Kidney epithelial cell (primary cell): ENCODE results near the gene MAPKAPK5. TPM values are rescaled to one million over a fixed set of nuclear protein-coding genes. Genes with fewer than 3 reads are reported as not detected.

Experiments
- DNase-seq: peaks from one replicate; pipeline ENCODE4 v3.0.0-alpha.2; 2010; ENCODE audit warnings: low read depth
- H3K27me3 ChIP-seq: 2 replicates; pipeline ENCODE4 v1.6.0; 2011; ENCODE audit warnings: low read length; ENCODE audit not compliant: control insufficient read depth, insufficient read depth
- H3K36me3 ChIP-seq: 2 replicates; pipeline ENCODE4 v1.5.1; 2011; ENCODE audit warnings: low read length; ENCODE audit not compliant: control insufficient read depth, insufficient read depth
- H3K4me3 ChIP-seq: 2 replicates; pipeline ENCODE4 v1.5.1; 2011; ENCODE audit warnings: low read depth, mild to moderate bottlenecking, control low read depth, low read length
- CTCF ChIP-seq: IDR thresholded peaks from 2 replicates; pipeline ENCODE4 v1.5.1; 2011; ENCODE audit warnings: mild to moderate bottlenecking, moderate library complexity, low read length, control low read depth, inconsistent platforms; ENCODE audit not compliant: insufficient read depth, poor library complexity, severe bottlenecking
- total RNA-seq: library from RNA; depleted of rRNA; stranded (reverse); fragments of >200 nt; gene quantifications from 2 replicates; pipeline ENCODE4 v1.2.3, GENCODE V29; 2015

The MAPKAPK5 gene
- total RNA-seq, 1 donor from 2014 or later = 58.2 TPM

- DNase-seq = no peak
- no peaks in the 10 kb centered on the region for H3K36me3 ChIP-seq
- TF ChIP-seq CTCF = no peak
- no peaks in the 10 kb centered on the region for H3K27me3 ChIP-seq
- no peak overlapping the region for H3K4me3 ChIP-seq
These were observed 27.6 kb downstream of the MAPKAPK5 start for GRCh38 chr12:111869671-111870070.

- Histone ChIP-seq H3K36me3 (no peaks in the 10 kb centered on the region), H3K4me3 (no peak overlapping the region), H3K27me3 (no peaks in the 10 kb centered on the region)
- no peak for TF ChIP-seq CTCF
- DNase-seq = no peak
These were observed 28.2 kb downstream of the MAPKAPK5 start for GRCh38 chr12:111870216-111870615.

GRCh38 chr12:111870706-111871105 lies 28.7 kb downstream of the MAPKAPK5 start:
- DNase-seq = no peak
- Histone ChIP-seq H3K27me3 (no peaks in the 10 kb centered on the region), H3K36me3 (no peaks in the 10 kb centered on the region), H3K4me3 (no peak overlapping the region)
- no peak for TF ChIP-seq CTCF

- Histone ChIP-seq H3K36me3 (no peaks in the 10 kb centered on the region), H3K4me3 (no peak overlapping the region), H3K27me3 (no peaks in the 10 kb centered on the region)
- no peak for DNase-seq
- TF ChIP-seq CTCF = no peak
These were observed 31.1 kb downstream of the MAPKAPK5 start for GRCh38 chr12:111873113-111873512.

DNA sequence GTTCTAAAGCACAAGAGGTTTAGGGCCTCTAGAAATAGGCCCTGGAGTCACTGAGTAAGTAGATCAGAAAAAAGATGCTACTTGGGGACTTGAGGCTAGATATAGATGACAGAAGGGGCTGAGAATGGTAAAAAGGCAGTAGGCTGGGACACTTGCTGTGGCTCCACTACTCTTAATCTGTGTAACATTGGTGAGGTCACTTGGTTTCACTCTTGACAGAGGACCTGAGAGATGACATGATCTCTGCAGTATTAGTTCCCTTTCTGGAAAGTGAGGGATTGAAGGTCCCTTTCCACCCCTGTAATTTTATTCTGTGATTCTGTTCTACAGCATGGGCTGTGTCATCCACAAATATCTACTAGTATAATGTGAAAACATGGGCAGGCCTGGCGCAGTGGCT lies 39.7 kb downstream of the MAPKAPK5 start:
- DNase-seq = no peak
- H3K4me3 ChIP-seq = no peak overlapping the region
- no peaks in the 10 kb centered on the region for H3K27me3 ChIP-seq
- H3K36me3 ChIP-seq = no peaks in the 10 kb centered on the region
- TF ChIP-seq CTCF = no peak
